HG03060 (cell line): ENCODE data around the gene SNX8.

Source experiments
- ATAC-seq: cut with Tn5 transposase; IDR thresholded peaks from one replicate; pipeline ENCODE4 v1.9.1; 2021; ENCODE audit warnings: low read depth, moderate number of reproducible peaks; ENCODE audit not compliant: unreplicated experiment

SNX8 gene

GRCh38 chr7:2296832-2297231 is 17.4 kb downstream of the SNX8 start:
- ATAC-seq, result no peak

- ATAC-seq, result no peak
Measured at GRCh38 chr7:2295936-2296620, 18.2 kb downstream of the SNX8 start.

GRCh38 chr7:2290877-2291276 is 23.4 kb downstream of the SNX8 start:
- no peak for ATAC-seq

DNA sequence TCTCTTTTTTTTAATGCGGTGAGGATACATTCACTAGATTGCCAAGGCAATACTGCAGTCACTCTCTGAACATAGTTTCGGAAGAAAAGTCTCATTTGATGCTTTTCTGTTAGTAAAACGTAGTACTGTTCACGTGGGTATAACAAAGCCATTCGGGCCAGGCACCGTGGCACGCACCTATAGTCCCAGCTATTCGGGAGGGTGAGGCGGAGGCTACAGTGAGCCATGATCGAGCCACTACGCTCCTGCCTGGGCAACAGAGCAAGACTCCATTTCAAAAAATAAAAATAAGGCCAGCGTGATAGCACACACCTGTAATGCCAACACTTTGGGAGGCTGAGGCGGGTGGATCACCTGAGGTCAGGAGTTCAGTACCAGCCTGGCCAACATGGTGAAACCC is 24.6 kb downstream of the SNX8 start:
- no peak for ATAC-seq

- ATAC-seq, result no peak
Measured at GRCh38 chr7:2289111-2289586, 25.1 kb downstream of the SNX8 start.

DNA sequence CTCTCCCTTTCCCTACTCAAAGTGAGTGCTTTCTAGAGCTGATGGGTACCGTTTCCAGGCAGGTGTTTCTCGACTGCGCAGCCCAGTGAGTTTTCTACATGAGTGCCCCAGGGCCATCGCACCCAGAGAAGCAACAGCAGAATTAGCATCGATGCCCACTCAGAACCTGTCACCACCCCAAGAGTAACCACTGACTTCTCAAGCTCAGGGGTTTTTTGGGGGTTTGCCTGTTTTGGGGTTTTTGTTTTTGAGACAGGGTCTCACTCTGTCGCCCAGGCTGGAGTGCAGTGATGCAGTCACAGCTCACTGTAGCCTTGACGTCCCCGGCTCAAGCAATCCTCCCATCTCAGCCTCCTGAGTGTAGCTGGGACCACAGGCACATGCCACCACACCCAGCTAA is 25.7 kb downstream of the SNX8 start:
- ATAC-seq, result peak; percentile 56

DNA sequence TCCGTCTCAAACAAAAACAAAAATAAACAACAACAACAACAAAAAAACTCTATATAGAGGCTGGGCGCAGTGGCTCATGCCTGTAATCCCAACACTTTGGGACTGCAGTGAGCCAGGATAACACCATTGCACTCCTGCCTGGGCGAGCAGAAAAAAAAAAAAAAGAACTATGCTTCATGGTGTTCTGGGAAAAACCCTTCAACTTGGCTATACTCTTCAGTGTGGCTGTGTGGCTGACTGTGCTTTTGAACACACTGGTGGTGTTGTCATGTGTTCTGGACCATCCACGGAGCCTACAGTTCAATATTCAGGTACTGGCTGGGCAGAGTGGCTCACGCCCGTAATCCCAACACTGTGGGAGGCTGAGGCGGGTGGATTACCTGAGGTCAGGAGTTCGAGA is 26.5 kb downstream of the SNX8 start:
- ATAC-seq, result no peak

GRCh38 chr7:2283074-2283473 is 31.2 kb downstream of the SNX8 start:
- no peak for ATAC-seq

DNA sequence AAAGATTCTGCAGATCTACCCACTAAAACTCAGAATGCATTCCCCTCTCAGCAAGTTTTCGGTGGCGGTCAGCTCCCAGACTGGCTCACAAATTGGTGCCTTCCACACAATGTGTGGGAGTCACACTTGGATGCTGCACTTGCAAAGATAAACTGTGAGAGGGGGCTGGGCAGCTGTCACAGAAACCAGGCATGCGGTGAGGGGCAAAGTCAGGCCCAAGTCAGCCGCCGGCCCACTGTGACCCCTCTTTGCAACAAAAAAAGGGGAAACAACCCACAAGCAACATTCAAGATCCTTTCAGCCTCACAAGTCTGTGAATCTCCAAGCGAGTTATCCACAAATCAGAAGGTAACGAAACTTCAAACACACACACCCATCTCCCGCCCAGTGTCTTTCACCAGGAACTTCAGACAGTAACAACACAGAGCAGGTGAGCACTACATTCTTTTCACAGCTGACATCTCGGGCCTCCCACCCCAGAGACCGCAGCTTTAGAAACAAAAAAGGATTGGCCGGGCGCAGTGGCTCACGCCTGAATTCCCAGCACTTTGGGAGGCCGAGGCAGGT is 32.0 kb downstream of the SNX8 start:
- ATAC-seq, result no peak

GRCh38 chr7:2281541-2281940 is 32.7 kb downstream of the SNX8 start:
- ATAC-seq, result no peak

DNA sequence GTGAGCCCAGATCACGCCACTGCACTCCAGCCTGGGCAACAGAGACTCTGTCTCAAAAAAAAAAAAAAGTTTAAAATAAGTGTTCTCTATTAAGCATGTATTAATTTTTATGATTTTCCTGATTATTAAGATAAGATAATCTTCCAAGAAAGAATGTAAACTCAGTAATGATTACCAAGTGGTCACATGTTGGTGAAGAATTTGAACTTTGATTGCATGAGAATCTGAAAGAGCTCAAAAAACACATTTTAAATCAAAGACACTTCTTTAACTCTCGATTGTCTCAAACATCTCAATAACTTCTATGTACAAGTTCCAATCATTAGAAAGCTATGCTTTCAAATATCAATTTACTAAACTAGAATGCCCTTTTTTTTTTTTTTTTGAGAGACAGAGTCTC is 33.8 kb downstream of the SNX8 start:
- ATAC-seq, result no peak

DNA sequence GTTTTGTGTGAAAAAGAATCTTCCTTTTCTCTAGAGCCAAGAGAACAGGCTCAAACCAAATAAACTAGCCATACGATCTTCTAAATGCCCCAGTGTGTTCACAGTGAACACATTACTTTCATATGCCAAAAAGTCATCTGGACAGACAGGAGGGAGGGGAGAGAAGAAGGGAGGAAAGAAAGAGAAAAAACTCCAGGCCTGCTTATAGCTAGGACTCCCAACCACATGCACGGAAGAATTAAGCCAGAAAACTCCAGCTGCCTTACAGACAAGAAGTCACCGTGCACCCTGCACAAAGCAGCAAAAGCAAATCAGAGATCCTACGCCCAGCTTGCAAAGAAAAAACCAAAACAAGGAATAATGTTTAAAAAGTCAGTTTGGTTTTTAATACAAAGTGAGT is 34.3 kb downstream of the SNX8 start:
- ATAC-seq, result no peak

GRCh38 chr7:2278026-2278425 is 36.2 kb downstream of the SNX8 start:
- ATAC-seq, result no peak

GRCh38 chr7:2276107-2276506 is 38.1 kb downstream of the SNX8 start:
- ATAC-seq, result no peak

DNA sequence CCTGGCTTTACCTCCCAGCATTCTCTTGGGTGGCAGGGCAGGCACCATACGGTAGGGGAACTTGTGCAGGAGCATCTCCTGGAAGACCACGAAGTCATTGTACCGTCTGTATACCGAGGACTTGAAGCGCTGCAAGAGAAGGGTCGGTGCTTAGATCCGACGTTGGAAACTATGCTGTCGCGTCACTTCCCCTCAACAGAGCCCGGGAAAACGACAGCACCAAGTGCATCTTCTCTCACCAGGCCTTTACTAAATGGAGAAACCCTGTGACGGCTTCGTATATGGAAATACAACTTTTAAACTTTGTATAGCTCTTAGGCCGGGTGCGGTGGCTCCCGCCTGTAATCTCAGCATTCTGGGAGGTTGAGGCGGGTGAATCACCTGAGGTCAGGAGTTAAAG is 39.1 kb downstream of the SNX8 start:
- no peak for ATAC-seq

DNA sequence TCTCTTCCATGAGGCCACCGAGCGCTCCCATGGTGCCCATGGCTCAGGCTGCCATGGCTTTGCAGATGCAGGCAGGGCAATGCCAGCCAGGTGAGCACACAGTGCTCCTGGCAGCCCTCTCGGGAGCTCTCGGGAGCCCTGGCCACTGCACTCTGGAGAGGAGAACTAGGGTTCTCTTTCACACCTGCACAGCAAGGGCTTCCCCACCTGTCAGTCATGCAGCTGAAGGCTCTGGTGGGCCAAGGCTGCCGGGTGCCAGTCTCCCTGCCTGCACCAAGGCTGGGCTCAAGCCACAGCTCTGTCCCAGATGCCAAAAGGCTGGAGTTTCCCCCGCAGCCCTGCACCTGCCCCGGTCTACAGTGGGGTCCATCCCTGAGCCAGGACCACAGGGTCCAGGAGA is 39.6 kb downstream of the SNX8 start:
- no peak for ATAC-seq

GRCh38 chr7:2273866-2274265 is 40.4 kb downstream of the SNX8 start:
- no peak for ATAC-seq

DNA sequence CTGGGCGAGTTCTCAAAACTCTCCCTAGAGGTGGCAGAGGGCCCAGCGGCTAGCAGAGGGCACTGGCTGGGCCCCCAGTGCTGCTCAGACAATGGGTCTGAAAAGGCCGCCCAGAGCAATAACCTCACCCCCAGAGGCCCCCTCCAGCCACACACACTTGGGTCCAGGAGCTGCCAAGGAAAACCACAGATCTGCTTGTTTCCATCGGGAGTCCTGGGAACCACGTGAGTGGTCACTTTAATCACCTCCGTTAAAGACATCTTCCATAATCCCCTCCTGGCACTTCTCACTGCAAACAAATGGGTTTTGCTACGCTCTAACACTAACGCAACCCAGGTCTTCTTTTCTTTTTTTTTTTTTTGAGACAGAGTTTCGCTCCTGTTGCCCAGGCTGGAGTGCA is 42.2 kb downstream of the SNX8 start:
- ATAC-seq, result no peak

- no peak for ATAC-seq
Measured at GRCh38 chr7:2271273-2272026, 42.8 kb downstream of the SNX8 start.

GRCh38 chr7:2270495-2270894 is 43.7 kb downstream of the SNX8 start:
- ATAC-seq, result no peak

DNA sequence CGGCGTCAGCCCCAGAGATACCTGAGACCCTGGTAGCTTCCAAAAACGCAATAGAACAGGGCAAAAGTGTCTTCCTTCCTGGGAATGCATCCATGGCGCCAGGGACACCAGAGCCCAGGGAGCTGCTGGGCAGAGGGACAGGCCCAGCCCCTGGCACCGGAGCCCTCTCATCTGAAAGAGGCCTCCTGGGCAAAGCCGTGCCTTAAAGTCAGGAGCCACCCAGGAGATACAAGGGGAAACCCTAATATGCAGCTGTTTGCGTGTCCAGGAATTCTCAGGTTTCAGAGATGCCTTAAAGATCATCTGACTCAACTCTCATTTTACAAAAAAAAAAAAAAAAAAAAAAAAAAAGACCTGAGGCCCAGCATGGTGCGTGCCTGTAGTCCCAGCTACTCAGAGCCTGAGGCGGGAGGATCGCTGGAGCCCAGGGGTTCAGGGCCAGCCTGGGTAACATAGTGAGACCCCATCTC is 44.2 kb downstream of the SNX8 start:
- ATAC-seq, result no peak
